GM12891 (cell line): ENCODE measurements around the gene COPZ1.

Source experiments
- POLR2A ChIP-seq: IDR thresholded peaks from 2 replicates; pipeline ENCODE4 v1.6.1; 2011; ENCODE audit warnings: low read depth, low read length, control low read depth
- POLR2AphosphoS5 ChIP-seq: IDR thresholded peaks from 2 replicates; pipeline ENCODE4 v1.6.1; 2011; ENCODE audit warnings: low read depth, low read length, control low read depth
- POU2F2 ChIP-seq: IDR thresholded peaks from 2 replicates; pipeline ENCODE4 v1.6.1; 2011; ENCODE audit warnings: low read depth, mild to moderate bottlenecking, control low read depth, low read length, moderate library complexity

- TF ChIP-seq POLR2AphosphoS5 = no peak
- TF ChIP-seq POLR2A = no peak
- no peak for TF ChIP-seq POU2F2
Observed at GRCh38 chr12:54371328-54372112, 46.6 kb downstream of the COPZ1 start.
